DOHH2 (cell line): ENCODE measurements around the gene USP17L15.
"Not testable (repeated sequence)": the region's sequence is repeated elsewhere in the genome, so short reads cannot be mapped to it uniquely, and the experiment has no call there.

Source experiments
- H3F3A ChIP-seq: fragments of 200-600 bp; sonication (generic), shearing (Covaris generic); 2 replicates; pipeline ENCODE4 v1.6.0; 2016; ENCODE audit warnings: antibody characterized with exemption, mild to moderate bottlenecking; ENCODE audit not compliant: control insufficient read depth, insufficient read depth
- H3K27ac ChIP-seq: fragments of 200-600 bp; sonication (generic); 2 replicates; pipeline ENCODE4 v1.5.1; 2014; ENCODE audit warnings: low read depth, mild to moderate bottlenecking, low read length, moderate library complexity
- H3K27me3 ChIP-seq: fragments of 200-600 bp; sonication (generic); 2 replicates; pipeline ENCODE4 v1.6.1; 2014; ENCODE audit warnings: mild to moderate bottlenecking, low read length, mixed read lengths; ENCODE audit not compliant: control insufficient read depth
- H3K36me3 ChIP-seq: fragments of 200-600 bp; sonication (generic); 2 replicates; pipeline ENCODE4 v1.6.1; 2014; ENCODE audit warnings: mild to moderate bottlenecking, low read length, moderate library complexity, mixed read lengths; ENCODE audit not compliant: control insufficient read depth
- H3K4me1 ChIP-seq: fragments of 200-600 bp; sonication (generic); 2 replicates; pipeline ENCODE4 v1.6.1; 2014; ENCODE audit warnings: mild to moderate bottlenecking, low read length, mixed read lengths; ENCODE audit not compliant: control insufficient read depth
- H3K4me2 ChIP-seq: fragments of 200-600 bp; sonication (generic); 2 replicates; pipeline ENCODE4 v1.6.0; 2014; ENCODE audit warnings: mild to moderate bottlenecking, low read length, moderate library complexity
- H3K4me3 ChIP-seq: fragments of 200-600 bp; sonication (generic); 2 replicates; pipeline ENCODE4 v1.5.1; 2014; ENCODE audit warnings: mild to moderate bottlenecking, low read length, mixed read lengths
- H3K79me2 ChIP-seq: fragments of 200-600 bp; sonication (generic); 2 replicates; pipeline ENCODE4 v1.6.1; 2014; ENCODE audit warnings: mild to moderate bottlenecking, low read length, mixed read lengths; ENCODE audit not compliant: control insufficient read depth
- H3K9me2 ChIP-seq: fragments of 200-600 bp; sonication (generic); replicated peaks from 2 replicates; pipeline ENCODE4 v1.6.1; 2014; ENCODE audit warnings: mild to moderate bottlenecking, low read length, mixed read lengths; ENCODE audit not compliant: control insufficient read depth
- H3K9me3 ChIP-seq: fragments of 200-600 bp; sonication (generic); 2 replicates; pipeline ENCODE4 v1.6.1; 2014; ENCODE audit warnings: antibody characterized with exemption, low read length, mixed read lengths; ENCODE audit not compliant: control insufficient read depth, insufficient read depth
- H4K20me1 ChIP-seq: fragments of 200-600 bp; sonication (generic); 2 replicates; pipeline ENCODE4 v1.6.0; 2014; ENCODE audit warnings: low read depth, mild to moderate bottlenecking, antibody characterized with exemption, low read length, moderate library complexity; ENCODE audit not compliant: control insufficient read depth, insufficient read depth

USP17L15 gene

GRCh38 chr4:9234085-9234484, at the start of gene USP17L15:
TSS of gene USP17L15 (plus strand) at chr4:9234385. CDS start at chr4:9234385, 0 bp downstream.
- not testable (repeated sequence) for H3K9me2 ChIP-seq, H3K4me3 ChIP-seq, H3K4me2 ChIP-seq, H3K4me1 ChIP-seq, H3K79me2 ChIP-seq, H3F3A ChIP-seq, H4K20me1 ChIP-seq, H3K9me3 ChIP-seq, H3K27me3 ChIP-seq, H3K36me3 ChIP-seq, H3K27ac ChIP-seq

DNA sequence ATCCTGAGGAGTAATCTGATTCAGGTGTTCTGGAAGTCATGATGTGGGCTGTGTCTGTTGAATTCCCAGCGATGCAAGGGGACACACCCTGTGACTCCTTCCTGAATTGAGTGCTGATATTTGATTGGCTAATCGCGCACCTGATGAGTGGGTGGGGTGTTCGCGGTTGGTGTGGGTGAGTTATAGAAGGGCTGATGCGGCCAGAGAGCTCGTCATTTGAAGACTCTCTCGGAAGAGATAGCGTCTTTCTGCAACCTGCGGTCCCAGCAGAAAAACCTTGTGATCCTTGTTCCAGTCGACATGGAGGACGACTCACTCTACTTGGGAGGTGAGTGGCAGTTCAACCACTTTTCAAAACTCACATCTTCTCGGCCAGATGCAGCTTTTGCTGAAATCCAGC, 23.8 kb upstream of the USP17L15 start, which contains the start of gene USP17L10:
TSS of gene USP17L10 (plus strand) at position 301 of the 400 bp plus-strand sequence. CDS start at position 301, 0 bp downstream.
- not testable (repeated sequence) for H3K36me3 ChIP-seq, H3K27ac ChIP-seq, H3K4me3 ChIP-seq, H3K4me2 ChIP-seq, H3F3A ChIP-seq, H4K20me1 ChIP-seq, H3K27me3 ChIP-seq, H3K79me2 ChIP-seq, H3K4me1 ChIP-seq, H3K9me3 ChIP-seq, H3K9me2 ChIP-seq

GRCh38 chr4:9214701-9215100, 19.5 kb upstream of the USP17L15 start:
- not testable (repeated sequence) for H3K9me2 ChIP-seq, H3K4me1 ChIP-seq, H3K4me3 ChIP-seq, H3K27ac ChIP-seq, H3K9me3 ChIP-seq, H4K20me1 ChIP-seq, H3F3A ChIP-seq, H3K27me3 ChIP-seq, H3K79me2 ChIP-seq, H3K36me3 ChIP-seq, H3K4me2 ChIP-seq

DNA sequence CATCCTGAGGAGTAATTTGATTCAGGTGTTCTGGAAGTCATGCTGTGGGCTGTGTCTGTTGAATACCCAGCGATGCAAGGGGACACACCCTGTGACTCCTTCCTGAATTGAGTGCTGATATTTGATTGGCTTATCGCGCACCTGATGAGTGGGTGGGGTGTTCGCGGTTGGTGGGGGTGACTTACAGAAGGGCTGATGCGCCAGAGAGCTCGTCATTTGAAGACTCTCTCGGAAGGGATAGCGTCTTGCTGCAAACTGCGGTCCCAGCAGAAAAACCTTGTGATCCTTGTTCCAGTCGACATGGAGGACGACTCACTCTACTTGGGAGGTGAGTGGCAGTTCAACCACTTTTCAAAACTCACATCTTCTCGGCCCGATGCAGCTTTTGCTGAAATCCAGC, 19.1 kb upstream of the USP17L15 start, which contains the start of gene USP17L11:
TSS of gene USP17L11 (plus strand) at position 301 of the 400 bp plus-strand sequence. CDS start at position 301, 0 bp downstream.
- H3K27ac ChIP-seq, H3K9me2 ChIP-seq, H3F3A ChIP-seq, H3K27me3 ChIP-seq, H3K4me3 ChIP-seq, H4K20me1 ChIP-seq, H3K4me1 ChIP-seq, H3K36me3 ChIP-seq, H3K4me2 ChIP-seq, H3K9me3 ChIP-seq, H3K79me2 ChIP-seq: not testable (repeated sequence)

DNA sequence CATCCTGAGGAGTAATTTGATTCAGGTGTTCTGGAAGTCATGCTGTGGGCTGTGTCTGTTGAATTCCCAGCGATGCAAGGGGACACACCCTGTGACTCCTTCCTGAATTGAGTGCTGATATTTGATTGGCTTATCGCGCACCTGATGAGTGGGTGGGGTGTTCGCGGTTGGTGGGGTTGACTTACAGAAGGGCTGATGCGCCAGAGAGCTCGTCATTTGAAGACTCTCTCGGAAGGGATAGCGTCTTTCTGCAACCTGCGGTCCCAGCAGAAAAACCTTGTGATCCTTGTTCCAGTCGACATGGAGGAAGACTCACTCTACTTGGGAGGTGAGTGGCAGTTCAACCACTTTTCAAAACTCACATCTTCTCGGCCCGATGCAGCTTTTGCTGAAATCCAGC, 14.3 kb upstream of the USP17L15 start, which contains the start of gene USP17L12:
TSS of gene USP17L12 (plus strand) at position 301 of the 400 bp plus-strand sequence. CDS start at position 301, 0 bp downstream.
- not testable (repeated sequence) for H3K9me3 ChIP-seq, H3K4me3 ChIP-seq

GRCh38 chr4:9224596-9224995, 9.6 kb upstream of the USP17L15 start, which contains the start of gene USP17L13:
TSS of gene USP17L13 (plus strand) at chr4:9224896. CDS start at chr4:9224896, 0 bp downstream.
- H3K27me3 ChIP-seq, H3K4me3 ChIP-seq, H3K9me3 ChIP-seq, H4K20me1 ChIP-seq, H3K79me2 ChIP-seq, H3K36me3 ChIP-seq, H3F3A ChIP-seq, H3K27ac ChIP-seq, H3K4me1 ChIP-seq, H3K4me2 ChIP-seq, H3K9me2 ChIP-seq: not testable (repeated sequence)

More for the DNA sequence above, 14.3 kb upstream of the USP17L15 start, which contains the start of gene USP17L12:
- not testable (repeated sequence) for H3K27me3 ChIP-seq, H3K79me2 ChIP-seq, H3K9me2 ChIP-seq, H3K36me3 ChIP-seq, H3F3A ChIP-seq, H3K4me1 ChIP-seq, H3K27ac ChIP-seq, H3K4me2 ChIP-seq, H4K20me1 ChIP-seq

- H3F3A ChIP-seq, H4K20me1 ChIP-seq, H3K4me2 ChIP-seq, H3K27ac ChIP-seq, H3K9me2 ChIP-seq, H3K9me3 ChIP-seq, H3K79me2 ChIP-seq, H3K4me1 ChIP-seq, H3K4me3 ChIP-seq, H3K36me3 ChIP-seq, H3K27me3 ChIP-seq: not testable (repeated sequence)
Observed at GRCh38 chr4:9230249-9230648, 3.9 kb upstream of the USP17L15 start.

- not testable (repeated sequence) for H3K9me2 ChIP-seq, H3K4me3 ChIP-seq, H4K20me1 ChIP-seq, H3K4me1 ChIP-seq, H3K9me3 ChIP-seq, H3K27me3 ChIP-seq, H3K79me2 ChIP-seq, H3F3A ChIP-seq, H3K4me2 ChIP-seq, H3K27ac ChIP-seq, H3K36me3 ChIP-seq
Observed at GRCh38 chr4:9238461-9238860, 4.3 kb downstream of the USP17L15 start.
